Glutamatergic neuron (in vitro differentiated cells): Measurements from ENCODE around the gene TAPT1. TPM values are rescaled to one million over a fixed set of nuclear protein-coding genes. Genes with fewer than 3 reads are reported as not detected.

Experiments
- DNase-seq: peaks from one replicate; pipeline ENCODE4 v3.0.0; 2022
- H3K27ac Mint-ChIP-seq: one replicate; pipeline ENCODE4 v1.8.0; 2020; ENCODE audit warnings: mild to moderate bottlenecking, mixed read lengths, inconsistent platforms; ENCODE audit not compliant: unreplicated experiment
- H3K27me3 Mint-ChIP-seq: one replicate; pipeline ENCODE4 v1.8.0; 2020; ENCODE audit warnings: mild to moderate bottlenecking, moderate library complexity, mixed read lengths, inconsistent platforms; ENCODE audit not compliant: unreplicated experiment
- H3K36me3 Mint-ChIP-seq: one replicate; pipeline ENCODE4 v1.8.0; 2020; ENCODE audit warnings: mild to moderate bottlenecking, mixed read lengths, inconsistent platforms; ENCODE audit not compliant: unreplicated experiment
- H3K4me1 Mint-ChIP-seq: one replicate; pipeline ENCODE4 v1.8.0; 2020; ENCODE audit warnings: mild to moderate bottlenecking, low read depth, mixed read lengths, inconsistent platforms; ENCODE audit not compliant: unreplicated experiment
- H3K4me3 Mint-ChIP-seq: one replicate; pipeline ENCODE4 v1.8.0; 2020; ENCODE audit warnings: mild to moderate bottlenecking, mixed read lengths, inconsistent platforms; ENCODE audit not compliant: unreplicated experiment
- H3K9me3 Mint-ChIP-seq: one replicate; pipeline ENCODE4 v1.8.0; 2020; ENCODE audit warnings: mild to moderate bottlenecking, moderate library complexity, mixed read lengths, inconsistent platforms; ENCODE audit not compliant: unreplicated experiment
- CTCF ChIP-seq: fragments of 200-600 bp; sonication (generic); IDR thresholded peaks from one replicate; pipeline ENCODE4 v1.5.0; 2021; ENCODE audit not compliant: partially characterized antibody, unreplicated experiment
- total RNA-seq: library from RNA; stranded (reverse); fragmentation: NEBNext Ultra II Directional; extraction: Animal tissue kit (Norgen Biotek cat#: 25700); gene quantifications from one replicate; pipeline ENCODE4 v1.2.1, GENCODE V29; 2021; ENCODE audit not compliant: unreplicated experiment

The TAPT1 gene
- total RNA-seq, 1 donor from 2014 or later: 28.9 TPM

- TF ChIP-seq CTCF: no peak
- no peak overlapping the region for H3K4me3 Mint-ChIP-seq
- H3K4me1 Mint-ChIP-seq: no peaks in the 10 kb centered on the region
- DNase-seq: no peak
- peaks cover 1% of the 10 kb centered on the region for H3K9me3 Mint-ChIP-seq
- no peak overlapping the region for H3K27ac Mint-ChIP-seq
- peaks cover 3% of the 10 kb centered on the region for H3K36me3 Mint-ChIP-seq
- peaks cover 4% of the 10 kb centered on the region for H3K27me3 Mint-ChIP-seq
These were observed 22.3 kb upstream of the TAPT1 start for GRCh38 chr4:16248605-16249004.

- DNase-seq: no peak
- Mint-ChIP-seq H3K9me3 (no peaks in the 10 kb centered on the region), H3K4me3 (no peak overlapping the region), H3K36me3 (peaks cover 3% of the 10 kb centered on the region), H3K4me1 (no peaks in the 10 kb centered on the region), H3K27ac (no peak overlapping the region), H3K27me3 (peaks cover 2% of the 10 kb centered on the region)
- no peak for TF ChIP-seq CTCF
These were observed 19.0 kb upstream of the TAPT1 start for GRCh38 chr4:16245241-16245640.

- no peaks in the 10 kb centered on the region for H3K9me3 Mint-ChIP-seq
- no peak for TF ChIP-seq CTCF
- no peak overlapping the region for H3K4me3 Mint-ChIP-seq
- H3K27ac Mint-ChIP-seq: no peak overlapping the region
- peaks cover 3% of the 10 kb centered on the region for H3K36me3 Mint-ChIP-seq
- no peak for DNase-seq
- H3K4me1 Mint-ChIP-seq: no peaks in the 10 kb centered on the region
- peaks cover 2% of the 10 kb centered on the region for H3K27me3 Mint-ChIP-seq
These were observed 17.0 kb upstream of the TAPT1 start for GRCh38 chr4:16243285-16243684.

- no peak for TF ChIP-seq CTCF
- Mint-ChIP-seq H3K27ac (no peak overlapping the region), H3K36me3 (no peaks in the 10 kb centered on the region), H3K4me3 (no peak overlapping the region), H3K9me3 (no peaks in the 10 kb centered on the region), H3K27me3 (no peaks in the 10 kb centered on the region), H3K4me1 (no peaks in the 10 kb centered on the region)
- no peak for DNase-seq
These were observed 14.0 kb upstream of the TAPT1 start for GRCh38 chr4:16240300-16240699.

GRCh38 chr4:16239086-16239485 is 12.8 kb upstream of the TAPT1 start:
- Mint-ChIP-seq H3K36me3 (no peaks in the 10 kb centered on the region), H3K4me1 (no peaks in the 10 kb centered on the region), H3K27ac (no peak overlapping the region), H3K9me3 (no peaks in the 10 kb centered on the region), H3K27me3 (no peaks in the 10 kb centered on the region), H3K4me3 (no peak overlapping the region)
- TF ChIP-seq CTCF: no peak
- no peak for DNase-seq
